DOHH2 (cell line): ENCODE results near the gene GNRHR.
"Not testable (repeated sequence)": the region's sequence is repeated elsewhere in the genome, so short reads cannot be mapped to it uniquely, and the experiment has no call there.

Experiments used
- EZH2phosphoT487 ChIP-seq: fragments of 200-600 bp; sonication (generic); IDR thresholded peaks from 2 replicates; pipeline ENCODE4 v1.6.1; 2017; ENCODE audit warnings: borderline replicate concordance, mild to moderate bottlenecking, antibody characterized with exemption, low read length, moderate library complexity, mixed read lengths
- TF ChIP-seq, protein P1 (sequence below): fragments of 200-600 bp; sonication (generic); IDR thresholded peaks from one replicate; pipeline ENCODE4 v1.5.1; 2014; ENCODE audit warnings: antibody characterized with exemption, mild to moderate bottlenecking, low read depth, low read length; ENCODE audit not compliant: poor library complexity, severe bottlenecking

DNA sequence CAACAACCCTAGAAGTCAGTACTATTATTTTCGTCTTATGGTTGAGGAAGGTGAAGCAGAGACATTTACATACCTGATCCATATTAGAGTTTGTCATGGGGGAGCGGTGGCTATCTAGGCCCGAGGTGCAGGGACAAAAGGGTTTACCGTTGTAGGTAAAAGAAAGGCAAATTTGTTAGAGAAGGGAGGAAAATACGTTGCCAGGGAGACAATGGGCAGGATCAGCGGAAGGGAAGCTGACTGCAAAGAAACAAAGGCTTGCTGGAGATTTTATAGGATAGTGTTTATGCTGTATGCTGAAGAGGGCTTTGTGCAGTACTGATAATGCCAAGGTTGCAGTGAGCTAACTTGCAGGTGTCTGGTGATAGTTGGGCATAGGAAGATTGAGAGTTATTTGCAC lies 2.8 kb upstream of the GNRHR start:
- not testable (repeated sequence) for TF ChIP-seq EZH2phosphoT487
- TF ChIP-seq, protein P1, sequence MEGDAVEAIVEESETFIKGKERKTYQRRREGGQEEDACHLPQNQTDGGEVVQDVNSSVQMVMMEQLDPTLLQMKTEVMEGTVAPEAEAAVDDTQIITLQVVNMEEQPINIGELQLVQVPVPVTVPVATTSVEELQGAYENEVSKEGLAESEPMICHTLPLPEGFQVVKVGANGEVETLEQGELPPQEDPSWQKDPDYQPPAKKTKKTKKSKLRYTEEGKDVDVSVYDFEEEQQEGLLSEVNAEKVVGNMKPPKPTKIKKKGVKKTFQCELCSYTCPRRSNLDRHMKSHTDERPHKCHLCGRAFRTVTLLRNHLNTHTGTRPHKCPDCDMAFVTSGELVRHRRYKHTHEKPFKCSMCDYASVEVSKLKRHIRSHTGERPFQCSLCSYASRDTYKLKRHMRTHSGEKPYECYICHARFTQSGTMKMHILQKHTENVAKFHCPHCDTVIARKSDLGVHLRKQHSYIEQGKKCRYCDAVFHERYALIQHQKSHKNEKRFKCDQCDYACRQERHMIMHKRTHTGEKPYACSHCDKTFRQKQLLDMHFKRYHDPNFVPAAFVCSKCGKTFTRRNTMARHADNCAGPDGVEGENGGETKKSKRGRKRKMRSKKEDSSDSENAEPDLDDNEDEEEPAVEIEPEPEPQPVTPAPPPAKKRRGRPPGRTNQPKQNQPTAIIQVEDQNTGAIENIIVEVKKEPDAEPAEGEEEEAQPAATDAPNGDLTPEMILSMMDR = not testable (repeated sequence)
